ENCODE data around the gene AJAP1.

The AJAP1 gene

DNA sequence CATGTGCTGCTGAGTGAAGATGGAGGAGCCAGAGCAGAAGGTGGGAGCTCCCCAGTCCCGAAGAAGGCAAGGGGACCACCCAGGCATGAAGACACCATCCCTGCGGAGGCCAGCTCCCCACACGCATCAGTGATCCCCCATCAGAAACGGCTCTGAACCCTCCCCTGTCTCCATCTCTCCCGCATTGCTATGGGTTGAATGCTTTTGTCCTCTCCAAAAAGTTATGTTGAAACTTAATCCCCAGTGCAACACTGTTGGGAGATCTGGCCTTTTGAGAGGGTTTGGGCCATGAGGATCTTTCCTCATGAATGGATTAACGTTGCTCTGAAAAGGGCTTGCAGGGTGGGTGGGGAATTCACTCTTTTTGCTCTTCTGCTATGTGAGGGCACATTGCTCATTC lies 147.6 kb downstream of the AJAP1 start:
- TF ChIP-seq GATA2 (IDR thresholded peaks at IDR 0.05; ENCODE audit: low read depth, low read length), result no peak
- TF ChIP-seq GATA3 (IDR thresholded peaks at IDR 0.05; ENCODE audit: low read depth, low read length), result no peak

DNA sequence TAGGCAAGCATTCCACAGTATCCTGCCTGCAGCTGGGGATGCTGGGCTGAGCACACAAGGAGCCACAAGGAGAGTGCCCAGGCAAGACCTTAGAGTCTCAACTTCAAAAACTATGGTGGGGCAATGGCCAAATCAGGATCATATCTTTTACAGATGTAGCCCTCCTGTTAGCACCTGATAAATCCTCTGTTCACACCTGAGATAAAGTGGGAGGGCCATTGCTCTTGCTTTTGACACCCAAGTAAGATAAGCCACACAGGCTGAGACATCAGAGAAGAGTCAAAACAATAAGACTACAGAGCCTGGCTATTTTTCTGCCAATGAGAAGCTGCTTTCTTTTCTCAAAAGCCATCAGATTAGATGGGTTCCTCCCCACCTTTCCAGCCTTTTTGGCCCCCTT lies 148.9 kb downstream of the AJAP1 start:
- no peak for TF ChIP-seq GATA2 (IDR thresholded peaks at IDR 0.05; ENCODE audit: low read depth, low read length)
- TF ChIP-seq GATA3 (IDR thresholded peaks at IDR 0.05; ENCODE audit: low read depth, low read length), result no peak

DNA sequence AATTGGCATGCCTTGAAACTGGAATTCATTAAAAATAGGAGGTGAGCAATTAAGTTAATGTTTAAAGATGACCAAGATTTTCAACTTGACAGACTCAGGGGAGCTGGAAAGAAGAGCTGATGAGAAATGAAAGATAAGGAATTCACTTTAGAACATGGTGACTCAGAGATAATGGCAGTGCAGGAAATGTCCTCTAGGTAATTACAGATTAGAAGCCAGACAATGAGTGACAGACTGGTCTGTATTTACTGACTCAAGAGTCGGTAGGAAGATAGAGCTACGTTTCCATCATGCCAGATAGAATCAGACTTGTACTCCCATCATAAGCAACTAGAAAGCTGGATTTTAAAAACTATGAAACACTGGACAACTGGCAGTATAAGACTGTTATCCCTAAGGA lies 151.6 kb downstream of the AJAP1 start:
- TF ChIP-seq GATA3 (IDR thresholded peaks at IDR 0.05; ENCODE audit: low read depth, low read length), result no peak
- no peak; the same call in 1 of the 2 replicates for TF ChIP-seq GATA2 (IDR thresholded peaks at IDR 0.05; ENCODE audit: low read depth, low read length)

- TF ChIP-seq GATA2 (IDR thresholded peaks at IDR 0.05; ENCODE audit: low read depth, low read length) (no peak), GATA3 (IDR thresholded peaks at IDR 0.05; ENCODE audit: low read depth, low read length) (no peak)
Observed at GRCh38 chr1:4820543-4820942, 166.1 kb downstream of the AJAP1 start.

DNA sequence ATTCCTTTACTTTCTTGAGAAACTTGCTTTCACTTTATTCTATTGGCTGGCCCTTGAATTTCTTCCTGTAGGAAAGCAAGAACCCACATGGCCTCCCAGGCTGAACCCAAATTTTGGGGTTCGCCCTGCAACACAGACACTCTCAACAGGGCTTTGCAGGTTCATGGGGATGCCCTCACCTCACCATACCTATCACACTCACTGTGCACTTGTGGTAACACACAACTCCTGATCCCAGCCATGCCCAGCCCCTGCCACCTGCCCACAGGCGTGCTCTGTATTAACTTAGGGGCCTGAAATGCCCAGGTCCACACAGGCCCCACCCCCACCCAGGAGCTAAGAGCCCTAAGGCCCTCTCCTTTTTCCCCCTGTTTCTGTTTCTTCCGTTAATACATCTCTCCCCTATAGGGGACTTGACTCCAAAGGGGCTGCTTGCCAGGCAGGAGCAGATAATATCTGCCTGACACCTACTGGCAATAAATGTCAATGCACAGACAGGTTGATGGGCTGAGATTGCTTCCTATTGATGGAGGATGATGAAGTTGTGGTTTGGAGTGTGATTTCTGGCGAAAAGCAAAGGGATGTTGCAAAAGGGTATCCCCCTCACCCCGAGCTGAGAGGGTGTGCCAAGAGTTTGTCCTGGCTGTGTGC lies 171.5 kb downstream of the AJAP1 start:
- TF ChIP-seq GATA3 (IDR thresholded peaks at IDR 0.05; ENCODE audit: low read depth, low read length) (no peak), GATA2 (IDR thresholded peaks at IDR 0.05; ENCODE audit: low read depth, low read length) (peak; percentile 69)

DNA sequence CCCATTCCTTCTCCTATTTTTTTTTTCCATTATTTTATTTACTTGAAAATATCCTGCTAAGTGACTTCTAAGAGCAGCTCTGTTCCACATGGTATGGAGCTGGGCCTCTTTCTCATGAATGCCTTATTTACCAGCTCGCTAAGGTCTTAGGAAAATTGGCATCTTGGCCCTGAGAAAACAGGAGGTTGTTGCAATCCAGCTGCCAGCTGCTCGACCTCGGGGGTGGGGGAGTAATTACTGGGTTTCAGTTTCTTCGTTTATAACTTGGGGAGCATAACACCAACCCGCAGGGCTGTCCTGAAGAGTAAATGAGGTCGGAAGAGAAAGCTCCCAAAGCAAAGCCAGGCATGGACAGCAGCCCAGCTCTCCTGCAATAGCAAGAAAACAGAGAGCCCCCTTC lies 176.3 kb downstream of the AJAP1 start:
- TF ChIP-seq GATA2 (IDR thresholded peaks at IDR 0.05; ENCODE audit: low read depth, low read length), result no peak
- no peak for TF ChIP-seq GATA3 (IDR thresholded peaks at IDR 0.05; ENCODE audit: low read depth, low read length)

GRCh38 chr1:4836574-4836973 lies 182.2 kb downstream of the AJAP1 start:
- TF ChIP-seq GATA2 (IDR thresholded peaks at IDR 0.05; ENCODE audit: low read depth, low read length) (no peak), GATA3 (IDR thresholded peaks at IDR 0.05; ENCODE audit: low read depth, low read length) (no peak)

- no peak for TF ChIP-seq GATA3 (IDR thresholded peaks at IDR 0.05; ENCODE audit: low read depth, low read length)
- no peak for TF ChIP-seq GATA2 (IDR thresholded peaks at IDR 0.05; ENCODE audit: low read depth, low read length)
Observed at GRCh38 chr1:4837031-4837600, 182.7 kb downstream of the AJAP1 start.

- TF ChIP-seq GATA3 (IDR thresholded peaks at IDR 0.05; ENCODE audit: low read depth, low read length) (no peak), GATA2 (IDR thresholded peaks at IDR 0.05; ENCODE audit: low read depth, low read length) (no peak)
Observed at GRCh38 chr1:4837752-4838151, 183.3 kb downstream of the AJAP1 start.

- no peak for TF ChIP-seq GATA2 (IDR thresholded peaks at IDR 0.05; ENCODE audit: low read depth, low read length)
- TF ChIP-seq GATA3 (IDR thresholded peaks at IDR 0.05; ENCODE audit: low read depth, low read length), result no peak
Observed at GRCh38 chr1:4838231-4838630, 183.8 kb downstream of the AJAP1 start.
